Activated T-cell treated with anti-CD3 and anti-CD28 coated beads, Interleukin-2, amount 50 U/mL, for 4 hours (primary cell): ENCODE results near the gene FLAD1. TPM values are rescaled to one million over a fixed set of nuclear protein-coding genes. Genes with fewer than 3 reads are reported as not detected.

Experiments
- ATAC-seq, 2 donors: fragments of 200-7000 bp; cut with Tn5 transposase; one replicate each; pipeline ENCODE4 v1.10.0; 2021
- DNase-seq: peaks from one replicate; pipeline ENCODE4 v3.0.0-alpha.2; 2020
- H3K27me3 Mint-ChIP-seq: one replicate; pipeline ENCODE4 v1.8.0; 2021; ENCODE audit warnings: low read depth, mixed read lengths
- H3K36me3 Mint-ChIP-seq: one replicate; pipeline ENCODE4 v1.8.0; 2022; ENCODE audit warnings: mixed read lengths; ENCODE audit not compliant: insufficient read depth
- H3K4me1 Mint-ChIP-seq: one replicate; pipeline ENCODE4 v1.8.0; 2021; ENCODE audit warnings: low read depth, mixed read lengths
- H3K4me3 Mint-ChIP-seq: one replicate; pipeline ENCODE4 v1.8.0; 2021; ENCODE audit warnings: mild to moderate bottlenecking, moderate library complexity, mixed read lengths
- H3K9me3 Mint-ChIP-seq: one replicate; pipeline ENCODE4 v1.8.0; 2021; ENCODE audit warnings: mixed read lengths
- total RNA-seq, 3 donors: library from RNA; stranded (reverse); gene quantifications; one replicate each; pipeline ENCODE4 v1.2.1, GENCODE V29; 2021

FLAD1 gene
- total RNA-seq, 3 donors from 2014 or later = 108 to 109 (median 108) TPM

DNA sequence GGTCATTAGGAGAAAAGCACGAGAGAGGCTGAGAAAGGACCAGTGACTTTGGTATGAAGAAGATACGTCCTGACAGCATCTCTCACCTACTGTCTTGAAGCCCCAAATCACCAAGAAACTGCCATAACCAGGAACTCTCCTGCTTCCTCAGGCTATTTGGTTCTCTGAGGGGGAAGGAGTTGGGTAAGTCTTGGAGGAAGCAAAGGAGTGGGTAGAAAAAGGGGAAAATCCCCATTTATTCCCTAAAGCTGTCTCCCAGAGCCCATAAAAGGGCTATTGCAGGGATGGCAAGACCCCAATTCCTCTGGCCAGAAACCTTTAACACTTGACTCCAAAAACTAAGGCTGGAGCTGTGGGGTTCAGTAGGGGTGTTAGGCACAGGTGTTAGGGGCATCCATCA lies 25.1 kb upstream of the FLAD1 start:
- Mint-ChIP-seq H3K36me3 (peaks cover 2% of the 10 kb centered on the region), H3K27me3 (no peaks in the 10 kb centered on the region), H3K9me3 (no peaks in the 10 kb centered on the region), H3K4me1 (peaks cover 61% of the 10 kb centered on the region), H3K4me3 (no peak overlapping the region)
- ATAC-seq (no peak), DNase-seq (no peak)

DNA sequence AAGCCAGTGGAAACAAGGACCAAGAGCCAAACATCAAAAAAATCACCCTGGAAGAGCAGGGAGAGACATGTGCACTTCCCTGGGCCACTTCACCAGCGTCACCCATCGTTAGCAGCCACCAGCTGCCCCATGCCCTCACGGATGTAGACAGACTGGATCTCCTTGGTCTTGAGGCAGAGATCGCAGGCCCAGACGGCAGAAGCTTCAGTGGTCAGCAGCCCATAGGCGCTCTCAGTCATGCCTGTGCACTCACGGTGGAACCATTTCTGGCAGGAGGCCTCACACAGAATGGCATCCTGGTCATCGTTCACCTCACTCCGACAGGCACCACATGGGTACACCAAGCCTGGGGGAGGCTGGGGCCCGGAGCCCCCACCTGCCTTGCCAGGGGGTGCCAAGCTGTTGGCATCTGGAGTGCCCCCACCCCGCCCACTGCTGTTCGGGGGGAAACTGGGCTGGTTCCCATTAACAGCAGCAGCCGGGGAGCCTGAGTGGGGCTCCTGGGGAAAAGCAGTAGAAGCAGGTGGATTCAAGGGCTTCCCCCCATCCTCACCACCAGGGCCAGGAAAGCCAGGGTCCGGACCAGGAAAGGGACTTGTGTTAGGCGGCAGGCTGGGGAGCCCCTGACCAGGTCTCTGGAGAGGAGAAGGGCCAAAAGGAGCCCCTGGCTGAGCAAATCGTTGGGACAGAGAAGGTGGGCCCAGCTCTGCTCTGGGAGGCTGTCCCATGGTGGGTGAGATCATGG lies 24.3 kb upstream of the FLAD1 start:
- Mint-ChIP-seq H3K9me3 (no peaks in the 10 kb centered on the region), H3K36me3 (peaks cover 9% of the 10 kb centered on the region), H3K4me1 (peaks cover 57% of the 10 kb centered on the region), H3K27me3 (no peaks in the 10 kb centered on the region), H3K4me3 (no peak overlapping the region)
- DNase-seq = no peak
- ATAC-seq = no peak

DNA sequence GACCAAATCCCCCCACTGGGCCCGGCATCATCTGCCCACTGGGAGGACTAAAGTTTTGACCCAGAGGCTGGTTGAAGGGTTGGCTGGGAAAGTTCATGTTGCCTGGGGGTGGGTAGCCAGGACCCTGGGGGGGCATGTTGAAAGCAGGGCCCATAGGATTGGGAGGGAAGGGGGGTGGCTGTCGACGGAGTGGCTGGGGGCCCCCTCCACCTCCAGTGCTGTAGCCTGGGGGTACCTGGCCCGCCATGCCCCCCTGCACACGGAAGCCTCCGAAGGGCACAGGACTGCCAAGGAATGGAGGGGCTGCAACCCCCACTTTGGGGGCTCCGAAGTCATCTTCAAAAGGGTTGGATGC lies 23.7 kb upstream of the FLAD1 start:
- Mint-ChIP-seq H3K27me3 (no peaks in the 10 kb centered on the region), H3K4me3 (peak overlapping the region; percentile 91), H3K4me1 (peaks cover 53% of the 10 kb centered on the region), H3K36me3 (peaks cover 12% of the 10 kb centered on the region), H3K9me3 (no peaks in the 10 kb centered on the region)
- DNase-seq = no peak
- ATAC-seq = no peak

DNA sequence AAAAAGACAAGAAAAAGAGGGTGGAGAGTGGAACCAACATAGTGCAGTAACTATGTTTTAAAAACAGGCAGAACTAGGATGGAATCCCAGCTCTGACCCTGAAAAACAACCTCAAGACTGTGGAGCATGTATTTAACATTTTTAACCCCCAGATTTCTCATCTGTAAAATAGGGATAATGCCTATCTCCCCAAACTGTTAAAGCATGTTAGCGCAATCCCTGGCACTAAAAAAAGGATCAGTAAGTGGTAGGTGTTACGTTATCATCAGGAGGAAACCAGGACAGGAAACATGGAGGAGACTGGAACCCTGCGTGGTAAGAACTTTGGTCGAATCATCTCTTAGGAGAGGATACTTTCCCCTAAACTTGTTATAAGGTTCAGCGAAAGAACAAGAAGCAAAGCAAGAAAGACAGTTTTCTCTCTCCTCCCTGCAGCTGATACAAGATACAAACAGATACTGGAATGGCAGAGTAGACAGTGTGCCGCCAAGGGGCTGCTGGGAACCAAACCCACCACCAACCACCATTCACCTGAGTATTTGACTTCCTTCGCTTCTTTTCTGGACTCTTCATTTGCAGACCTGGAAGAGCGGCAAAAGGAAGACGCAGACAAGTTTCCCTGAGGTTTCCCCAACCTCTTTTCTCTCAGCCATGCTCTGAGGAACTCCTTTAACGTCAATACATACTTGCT lies 22.6 kb upstream of the FLAD1 start:
- peaks cover 41% of the 10 kb centered on the region for H3K4me1 Mint-ChIP-seq

DNA sequence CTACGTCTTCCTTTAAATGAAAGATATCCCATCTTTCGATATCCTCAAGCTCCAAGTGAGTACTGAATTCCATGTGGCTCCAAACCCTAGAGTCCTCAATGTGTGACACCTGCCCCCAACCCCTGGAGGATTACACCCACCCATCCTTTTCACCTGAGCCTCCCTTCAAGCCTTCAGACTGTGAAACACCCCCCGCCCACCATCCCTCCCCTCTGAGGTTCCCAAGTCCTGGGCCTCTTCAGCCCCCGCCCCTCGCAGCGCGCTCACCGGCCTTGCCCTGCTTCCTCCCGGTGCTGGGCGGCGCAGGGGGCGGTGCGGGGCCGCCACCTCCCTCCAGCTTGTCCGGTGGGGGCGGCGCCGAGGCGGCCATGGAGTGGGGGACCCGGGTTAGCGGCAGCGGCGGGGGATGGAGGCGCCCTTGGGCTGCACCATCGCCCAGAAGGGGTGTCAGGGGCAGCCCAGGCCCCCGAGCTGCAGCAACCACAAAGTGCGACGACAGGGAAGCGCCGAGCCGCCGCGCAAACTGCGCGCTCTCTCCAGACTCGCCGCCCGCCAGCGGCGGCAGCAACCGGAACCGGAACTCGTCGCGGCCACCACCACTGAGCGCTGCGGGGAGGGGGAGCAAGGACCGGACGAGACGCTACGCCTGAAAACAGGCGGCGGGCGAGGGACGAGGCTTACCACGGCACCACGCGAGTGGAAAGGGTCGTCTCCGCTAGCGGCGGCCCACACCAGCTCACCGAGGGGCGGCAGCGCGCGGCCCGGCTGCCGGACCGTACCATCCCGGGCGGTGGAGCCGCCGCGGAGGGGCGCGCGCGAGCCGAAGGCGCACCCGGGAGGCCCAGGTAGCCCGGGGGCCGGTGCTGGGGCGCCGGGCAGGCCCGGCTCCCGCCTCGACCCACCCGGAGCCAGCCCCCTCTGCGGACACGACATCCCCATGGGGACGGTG lies 21.7 kb upstream of the FLAD1 start, which contains the start of gene PYGO2:
TSS of gene PYGO2 (minus strand) at position 576 of the 949 bp plus-strand sequence. CDS start at position 370, 206 bp downstream.
- DNase-seq (peak; percentile 68), ATAC-seq (peak; percentile 90 to 92)
- Mint-ChIP-seq H3K4me3 (peak within 1 kb of the TSS; percentile 91), H3K9me3 (no peaks in the 10 kb centered on the region), H3K36me3 (peaks cover 15% of the 10 kb centered on the region), H3K27me3 (no peaks in the 10 kb centered on the region), H3K4me1 (peaks cover 32% of the 10 kb centered on the region)

More for the DNA sequence above, 22.6 kb upstream of the FLAD1 start:
- DNase-seq (no peak), ATAC-seq (no peak)
- Mint-ChIP-seq H3K27me3 (no peaks in the 10 kb centered on the region), H3K4me3 (peak overlapping the region; percentile 91), H3K9me3 (no peaks in the 10 kb centered on the region), H3K36me3 (peaks cover 15% of the 10 kb centered on the region)

DNA sequence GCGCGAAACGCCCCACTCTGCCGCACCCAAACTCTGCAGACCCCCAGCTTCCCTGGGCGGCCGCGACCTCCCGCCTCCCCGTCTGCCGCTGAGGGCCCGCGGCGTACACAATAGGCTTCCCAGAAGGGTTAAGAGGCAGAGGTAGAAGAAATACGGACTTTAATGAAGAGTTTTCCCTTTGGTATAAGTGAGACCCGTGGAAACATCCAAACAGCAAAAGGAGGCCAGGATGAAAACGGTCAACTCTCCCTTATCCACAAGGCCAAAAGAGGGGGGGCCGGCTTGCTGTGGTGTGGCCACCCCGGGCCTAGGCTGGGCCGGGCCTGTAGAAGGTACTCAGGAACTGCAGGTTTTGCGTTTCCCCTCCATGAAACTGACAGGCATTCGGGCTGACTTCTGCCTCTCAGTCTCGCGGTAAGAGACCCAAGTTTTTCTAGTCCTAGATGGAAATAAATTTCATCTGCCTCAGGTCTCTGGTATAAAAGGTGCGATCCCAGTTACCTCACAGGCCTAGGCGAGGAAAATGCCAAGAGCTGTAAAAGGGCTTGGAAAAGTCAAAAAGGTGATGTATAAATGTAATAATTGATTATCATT lies 20.9 kb upstream of the FLAD1 start:
- ATAC-seq = peak; percentile 5 to 10

DNA sequence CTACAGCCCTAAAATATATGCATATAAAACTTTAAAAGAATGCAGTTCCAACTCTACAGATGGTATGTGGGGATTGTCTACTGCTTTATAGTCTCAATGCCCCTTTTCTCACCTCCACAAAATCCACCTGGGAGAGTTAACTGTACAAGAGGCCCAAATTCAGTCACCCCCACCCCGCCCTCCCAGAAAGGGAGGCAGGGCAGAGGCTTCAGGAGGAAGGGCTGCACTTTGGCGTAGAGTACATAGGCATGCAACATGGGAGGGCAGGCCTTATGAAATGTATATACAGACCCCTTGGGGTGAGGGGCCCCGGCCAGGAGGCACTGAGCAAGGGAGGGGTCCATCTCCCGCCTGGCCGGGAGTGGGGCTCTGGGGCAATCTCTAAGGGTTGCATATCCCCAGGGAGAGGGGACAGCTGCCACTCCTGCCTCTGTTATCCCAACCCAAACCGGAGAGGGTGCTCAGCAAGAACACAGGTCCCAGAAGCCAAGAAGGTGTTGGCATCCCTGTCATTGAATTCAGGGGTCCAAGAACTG lies 20.3 kb upstream of the FLAD1 start:
- Mint-ChIP-seq H3K27me3 (no peaks in the 10 kb centered on the region), H3K4me3 (peak overlapping the region; percentile 87), H3K4me1 (peaks cover 23% of the 10 kb centered on the region), H3K9me3 (no peaks in the 10 kb centered on the region), H3K36me3 (peaks cover 15% of the 10 kb centered on the region)
- no peak for ATAC-seq
- no peak for DNase-seq

More for the DNA sequence above, 20.9 kb upstream of the FLAD1 start:
- no peaks in the 10 kb centered on the region for H3K27me3 Mint-ChIP-seq
- DNase-seq = no peak
- H3K9me3 Mint-ChIP-seq = no peaks in the 10 kb centered on the region
- H3K4me3 Mint-ChIP-seq = peak overlapping the region; percentile 87
- H3K36me3 Mint-ChIP-seq = peaks cover 15% of the 10 kb centered on the region
- H3K4me1 Mint-ChIP-seq = peaks cover 26% of the 10 kb centered on the region

DNA sequence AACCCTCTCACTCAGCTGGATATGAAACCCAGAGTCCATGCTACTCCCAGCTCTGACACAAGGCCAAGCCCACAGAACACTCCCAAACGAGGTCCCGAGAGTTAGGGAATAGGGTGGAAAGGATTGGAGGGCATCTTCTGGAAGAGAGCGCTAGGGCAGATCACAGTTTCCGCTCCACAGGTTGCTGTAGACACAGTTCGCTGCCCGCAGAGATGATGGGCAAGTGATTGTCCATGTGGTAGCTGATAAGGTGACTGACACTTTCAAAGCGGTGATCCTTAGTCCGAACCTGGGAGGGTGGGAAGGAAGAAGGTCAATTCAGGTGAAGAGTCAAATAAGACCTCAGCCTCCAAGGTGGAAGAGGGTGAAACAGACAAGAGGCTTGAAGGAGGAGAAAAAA lies 19.5 kb upstream of the FLAD1 start:
- DNase-seq = no peak
- no peaks in the 10 kb centered on the region for H3K27me3 Mint-ChIP-seq

DNA sequence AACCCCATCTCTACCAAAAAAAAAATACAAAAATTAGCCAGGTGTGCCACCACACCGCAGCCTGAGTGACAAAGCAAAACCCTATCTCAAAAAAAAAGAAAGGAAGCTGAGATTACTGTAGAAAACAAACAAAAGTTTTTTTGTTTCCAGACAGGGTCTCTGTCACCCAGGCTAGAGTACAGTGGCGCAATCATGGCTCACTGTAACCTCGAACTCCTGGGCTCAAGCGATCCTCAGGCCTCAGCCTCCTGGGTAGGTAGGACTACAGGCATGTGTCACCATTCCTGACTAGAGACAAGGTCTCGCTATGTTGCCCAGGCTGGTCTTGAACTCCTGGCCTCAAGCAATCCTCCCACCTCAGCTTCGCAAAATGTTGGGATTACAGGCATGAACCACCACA lies 18.8 kb upstream of the FLAD1 start:
- no peaks in the 10 kb centered on the region for H3K27me3 Mint-ChIP-seq
- H3K4me1 Mint-ChIP-seq = peaks cover 23% of the 10 kb centered on the region
- H3K9me3 Mint-ChIP-seq = no peaks in the 10 kb centered on the region
- H3K36me3 Mint-ChIP-seq = peaks cover 17% of the 10 kb centered on the region
- DNase-seq = no peak
- no peak for ATAC-seq
- H3K4me3 Mint-ChIP-seq = no peak overlapping the region

More for the DNA sequence above, 19.5 kb upstream of the FLAD1 start:
- no peaks in the 10 kb centered on the region for H3K9me3 Mint-ChIP-seq
- no peak overlapping the region for H3K4me3 Mint-ChIP-seq
- H3K4me1 Mint-ChIP-seq = peaks cover 21% of the 10 kb centered on the region
- ATAC-seq = no peak
- peaks cover 17% of the 10 kb centered on the region for H3K36me3 Mint-ChIP-seq

DNA sequence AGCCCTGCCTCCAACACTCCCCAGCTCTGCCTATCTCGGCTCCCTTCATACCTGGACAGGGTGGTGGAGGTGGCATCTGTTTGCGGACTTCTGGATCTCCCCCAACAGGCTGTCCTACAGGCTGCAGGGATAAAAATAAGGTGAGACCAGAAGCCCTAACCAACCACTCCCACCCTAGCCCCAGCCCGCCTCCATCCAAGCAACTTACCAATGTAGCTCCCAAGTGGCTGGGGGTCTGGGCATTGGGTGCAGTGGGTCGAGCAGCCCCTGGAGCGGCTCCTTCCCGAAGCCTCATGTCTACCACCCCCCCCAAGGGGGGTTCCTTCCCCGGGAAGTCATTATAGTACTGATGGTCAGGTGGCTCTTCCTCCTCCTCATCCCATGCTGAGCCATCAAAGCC lies 17.0 kb upstream of the FLAD1 start:
- Mint-ChIP-seq H3K9me3 (no peaks in the 10 kb centered on the region), H3K4me1 (peaks cover 22% of the 10 kb centered on the region), H3K36me3 (peaks cover 17% of the 10 kb centered on the region), H3K4me3 (no peak overlapping the region), H3K27me3 (no peaks in the 10 kb centered on the region)
- ATAC-seq (no peak), DNase-seq (no peak)

DNA sequence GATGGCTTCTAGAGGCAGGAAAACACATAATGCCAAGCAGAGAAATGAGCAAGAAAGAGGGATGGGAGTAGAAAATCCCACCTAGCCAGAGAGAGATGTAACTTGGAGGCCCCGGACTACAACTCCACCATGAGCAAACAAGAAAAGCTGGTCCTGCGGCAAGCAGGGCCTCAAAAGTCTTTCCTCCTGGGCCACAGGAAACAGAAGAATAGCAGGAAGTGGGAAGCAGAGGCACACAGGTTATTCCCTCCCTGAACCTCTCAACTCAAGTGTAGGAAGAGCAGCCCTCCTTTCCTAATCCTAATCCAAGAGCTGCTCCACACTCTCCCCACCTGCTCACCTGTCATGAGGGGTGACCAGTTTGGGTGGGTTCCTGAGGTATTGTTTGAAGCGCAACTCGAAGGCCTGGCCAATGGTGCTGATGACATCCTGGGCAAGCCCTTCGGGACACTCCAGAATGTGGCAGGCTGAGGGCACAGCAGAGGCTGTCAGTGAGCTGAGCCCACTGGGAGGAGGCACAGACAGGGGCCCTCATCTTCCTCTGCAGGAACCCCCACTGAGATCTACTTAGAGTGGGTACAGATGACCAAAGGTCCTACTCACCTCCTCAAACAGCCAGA lies 15.7 kb upstream of the FLAD1 start:
- H3K27me3 Mint-ChIP-seq = no peaks in the 10 kb centered on the region
- peaks cover 30% of the 10 kb centered on the region for H3K4me1 Mint-ChIP-seq
- no peak for ATAC-seq
- H3K4me3 Mint-ChIP-seq = no peak overlapping the region
- H3K36me3 Mint-ChIP-seq = peaks cover 23% of the 10 kb centered on the region
- DNase-seq = no peak
- H3K9me3 Mint-ChIP-seq = no peaks in the 10 kb centered on the region

DNA sequence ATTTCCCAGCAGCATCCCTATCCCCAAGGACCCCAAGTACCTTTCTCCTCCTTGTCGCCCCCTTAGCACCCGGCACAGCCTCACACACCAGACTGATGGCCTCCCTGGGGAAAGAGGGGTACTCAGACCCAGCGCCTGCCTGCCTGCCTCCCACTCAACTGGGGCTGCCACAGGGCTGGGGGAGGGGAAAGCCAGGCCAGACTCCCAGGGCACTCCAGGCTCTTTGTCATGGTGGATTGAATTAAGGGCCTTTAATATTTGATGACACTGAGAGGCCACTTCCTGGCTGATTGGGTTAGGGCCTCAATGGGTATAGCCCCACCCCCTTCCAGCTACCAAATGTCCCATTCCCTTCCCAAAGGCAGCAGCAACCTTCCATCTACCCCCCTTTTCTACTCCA lies 14.4 kb upstream of the FLAD1 start:
- no peaks in the 10 kb centered on the region for H3K27me3 Mint-ChIP-seq
- peaks cover 17% of the 10 kb centered on the region for H3K36me3 Mint-ChIP-seq
- H3K9me3 Mint-ChIP-seq = no peaks in the 10 kb centered on the region
- H3K4me3 Mint-ChIP-seq = no peak overlapping the region
- DNase-seq (no peak), ATAC-seq (no peak)
- peaks cover 30% of the 10 kb centered on the region for H3K4me1 Mint-ChIP-seq

DNA sequence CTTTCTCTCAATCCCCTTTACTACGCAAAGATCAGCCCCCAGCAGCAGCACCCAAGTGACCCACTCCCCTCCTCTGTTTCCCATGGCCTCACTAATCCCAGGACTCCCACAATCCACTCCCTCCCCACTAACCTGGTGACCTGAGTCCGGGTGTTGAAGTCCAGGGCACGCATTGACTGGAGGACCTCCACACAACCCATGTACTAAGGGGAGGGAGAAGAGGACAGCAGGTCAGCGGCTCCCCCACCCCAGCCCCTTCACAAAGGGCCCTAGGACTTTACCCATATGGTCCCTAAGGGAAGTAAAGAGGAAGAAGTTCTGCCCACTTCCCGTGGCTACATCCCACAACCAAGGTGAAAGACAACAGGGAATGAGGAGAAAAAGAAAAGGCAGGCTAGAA lies 13.9 kb upstream of the FLAD1 start:
- ATAC-seq = no peak
- H3K4me1 Mint-ChIP-seq = peaks cover 28% of the 10 kb centered on the region
- no peaks in the 10 kb centered on the region for H3K27me3 Mint-ChIP-seq

More for the DNA sequence above, 13.9 kb upstream of the FLAD1 start:
- peaks cover 13% of the 10 kb centered on the region for H3K36me3 Mint-ChIP-seq
- DNase-seq = no peak
- H3K9me3 Mint-ChIP-seq = no peaks in the 10 kb centered on the region
- no peak overlapping the region for H3K4me3 Mint-ChIP-seq
